GM21423 (cell line): ENCODE data around the gene PRX.
A peak's percentile ranks its signal among the peaks of the same experiment; 100 is the strongest.
"Not testable (repeated sequence)": the region's sequence is repeated elsewhere in the genome, so short reads cannot be mapped to it uniquely, and the experiment has no call there.

Source experiments
- ATAC-seq: cut with Tn5 transposase; IDR thresholded peaks from one replicate; pipeline ENCODE4 v1.9.1; 2021; ENCODE audit warnings: mild to moderate bottlenecking, moderate library complexity; ENCODE audit not compliant: unreplicated experiment

The PRX gene

GRCh38 chr19:40413291-40413845, at the start of gene PRX:
Gene PRX, minus strand, starts transcription at chr19:40413378. Its CDS starts 5,446 bp downstream, at chr19:40407932.
- ATAC-seq: no peak

GRCh38 chr19:40461669-40462221, 48.6 kb upstream of the PRX start:
- no peak for ATAC-seq

- ATAC-seq: no peak
Measured at GRCh38 chr19:40460185-40460584, 47.0 kb upstream of the PRX start.

GRCh38 chr19:40458597-40458974, 45.4 kb upstream of the PRX start:
- no peak for ATAC-seq

- no peak for ATAC-seq
Measured at GRCh38 chr19:40457953-40458596, 44.9 kb upstream of the PRX start.

GRCh38 chr19:40457048-40457447, 43.9 kb upstream of the PRX start:
- no peak for ATAC-seq

GRCh38 chr19:40453943-40454342, 40.8 kb upstream of the PRX start:
- not testable (repeated sequence) for ATAC-seq

- no peak for ATAC-seq
Measured at GRCh38 chr19:40453151-40453735, 40.1 kb upstream of the PRX start.

- no peak for ATAC-seq
Measured at GRCh38 chr19:40452016-40452415, 38.8 kb upstream of the PRX start.

- no peak for ATAC-seq
Measured at GRCh38 chr19:40450664-40451063, 37.5 kb upstream of the PRX start.

- no peak for ATAC-seq
Measured at GRCh38 chr19:40449506-40449905, 36.3 kb upstream of the PRX start.

- ATAC-seq: no peak
Measured at GRCh38 chr19:40446263-40446784, 33.1 kb upstream of the PRX start.

GRCh38 chr19:40445780-40446262, 32.6 kb upstream of the PRX start:
- no peak for ATAC-seq

GRCh38 chr19:40444825-40445312, 31.7 kb upstream of the PRX start:
- ATAC-seq: no peak

GRCh38 chr19:40444000-40444824, 31.0 kb upstream of the PRX start, which contains the start of gene SERTAD3:
Gene SERTAD3, minus strand, starts transcription at chr19:40444335. Its CDS starts 2,255 bp downstream, at chr19:40442080.
- peak; percentile 67 for ATAC-seq

GRCh38 chr19:40443131-40443999, 30.2 kb upstream of the PRX start:
- peak; percentile 64 for ATAC-seq

GRCh38 chr19:40442328-40443130, 29.4 kb upstream of the PRX start:
- ATAC-seq: no peak

GRCh38 chr19:40441719-40442253, 28.6 kb upstream of the PRX start:
- ATAC-seq: no peak

GRCh38 chr19:40438284-40438683, 25.1 kb upstream of the PRX start:
- no peak for ATAC-seq
